ENCODE results near the gene SSC5D. TPM values are rescaled to one million over a fixed set of nuclear protein-coding genes. Genes with fewer than 3 reads are reported as not detected.

The SSC5D gene
- total and polyA plus RNA-seq, 10 of the 15 experiments (the other 5 are each of a cell fraction or from before 2014, with no cell fraction given): 0.03 to 0.13 (median 0.05) TPM; not detected in 4

DNA sequence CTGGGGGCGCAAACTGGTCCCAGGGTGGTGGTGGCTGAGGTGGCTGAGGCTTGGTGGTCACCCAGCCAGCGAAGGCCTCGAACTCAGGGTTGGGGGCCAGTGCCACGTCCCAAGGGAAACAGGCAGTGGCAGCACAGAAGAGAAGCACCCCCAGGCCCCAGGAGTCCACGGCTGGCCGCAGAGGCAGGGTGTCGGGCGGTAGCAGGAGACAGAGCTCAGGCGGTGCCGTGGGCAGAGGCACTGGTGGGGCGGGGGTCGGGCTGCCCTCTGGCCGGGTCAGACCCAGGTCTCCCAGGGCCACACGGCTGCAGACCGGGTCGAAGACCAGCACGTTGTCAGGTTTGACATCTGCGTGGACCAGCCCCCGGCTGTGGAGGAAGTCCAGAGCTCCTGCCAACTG lies 52.9 kb downstream of the SSC5D start:
- RAD21 ChIA-PET (ENCODE audit: unreplicated experiment): no interaction called here
- FAIRE-seq (no peak), ATAC-seq (no peak), DNase-seq (ENCODE audit: low read depth, low spot score) (no peak)
- Histone ChIP-seq H3K27ac (ENCODE audit: control insufficient read depth, insufficient read depth) (no peak overlapping the region), H3K27me3 (replicated peaks in 1 of 2; ENCODE audit: control insufficient read depth in 2 of 2, insufficient read depth in 2 of 2, low read length in 1 of 2) (no peaks in the 10 kb centered on the region), H3K4me1 (ENCODE audit: control insufficient read depth, insufficient read depth, low read length) (no peaks in the 10 kb centered on the region), H3K36me3 (ENCODE audit: control insufficient read depth in 2 of 2, insufficient read depth in 2 of 2, low read length in 1 of 2) (no peaks in the 10 kb centered on the region), H3K4me2 (ENCODE audit: control insufficient read depth, insufficient read depth) (no peak overlapping the region), H3K4me3 (no peak overlapping the region), H3K79me2 (ENCODE audit: control insufficient read depth, insufficient read depth, low read length) (no peaks in the 10 kb centered on the region), H2AFZ (ENCODE audit: control insufficient read depth, low read depth, low read length) (no peak overlapping the region), H3K9me3 (replicated peaks; ENCODE audit: control insufficient read depth, insufficient read depth, low read length) (no peaks in the 10 kb centered on the region), H3K9ac (ENCODE audit: control insufficient read depth, insufficient read depth, low read length) (no peak overlapping the region), H4K20me1 (ENCODE audit: control insufficient read depth, insufficient read depth) (no peaks in the 10 kb centered on the region)
- intact Hi-C loops (cut with micrococcal nuclease; ENCODE audit: unreplicated experiment): no loop called here
- no TSS peak for BruUV-seq (replicated peaks)
- TF ChIP-seq, protein P1, sequence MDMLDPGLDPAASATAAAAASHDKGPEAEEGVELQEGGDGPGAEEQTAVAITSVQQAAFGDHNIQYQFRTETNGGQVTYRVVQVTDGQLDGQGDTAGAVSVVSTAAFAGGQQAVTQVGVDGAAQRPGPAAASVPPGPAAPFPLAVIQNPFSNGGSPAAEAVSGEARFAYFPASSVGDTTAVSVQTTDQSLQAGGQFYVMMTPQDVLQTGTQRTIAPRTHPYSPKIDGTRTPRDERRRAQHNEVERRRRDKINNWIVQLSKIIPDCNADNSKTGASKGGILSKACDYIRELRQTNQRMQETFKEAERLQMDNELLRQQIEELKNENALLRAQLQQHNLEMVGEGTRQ (IDR thresholded peaks at IDR 0.05; ENCODE audit: borderline replicate concordance, low read depth, low read length): no peak
- TF ChIP-seq CHD1 (IDR thresholded peaks at IDR 0.05; ENCODE audit: low read depth, low read length) (no peak), CBX5 (IDR thresholded peaks at IDR 0.05; ENCODE audit: low read depth) (no peak), TCF3 (IDR thresholded peaks at IDR 0.05; ENCODE audit: borderline replicate concordance, insufficient read depth, low read depth, low read length) (no peak), WRNIP1 (IDR thresholded peaks at IDR 0.05; ENCODE audit: borderline replicate concordance, low read depth, low read length) (no peak)
- 37% methylated on average over 16 of the region's 19 CpGs for WGBS (ENCODE audit: insufficient coverage, insufficient replicate concordance, low lambda C conversion rate, missing lambda C conversion rate)
- POLR2A ChIA-PET: no interaction called here
- SMC1A ChIA-PET (ENCODE audit: uncharacterized antibody, unreplicated experiment): no interaction called here
- in situ Hi-C loops (cut with MboI): no loop called here
- CTCF ChIA-PET: no interaction called here

DNA sequence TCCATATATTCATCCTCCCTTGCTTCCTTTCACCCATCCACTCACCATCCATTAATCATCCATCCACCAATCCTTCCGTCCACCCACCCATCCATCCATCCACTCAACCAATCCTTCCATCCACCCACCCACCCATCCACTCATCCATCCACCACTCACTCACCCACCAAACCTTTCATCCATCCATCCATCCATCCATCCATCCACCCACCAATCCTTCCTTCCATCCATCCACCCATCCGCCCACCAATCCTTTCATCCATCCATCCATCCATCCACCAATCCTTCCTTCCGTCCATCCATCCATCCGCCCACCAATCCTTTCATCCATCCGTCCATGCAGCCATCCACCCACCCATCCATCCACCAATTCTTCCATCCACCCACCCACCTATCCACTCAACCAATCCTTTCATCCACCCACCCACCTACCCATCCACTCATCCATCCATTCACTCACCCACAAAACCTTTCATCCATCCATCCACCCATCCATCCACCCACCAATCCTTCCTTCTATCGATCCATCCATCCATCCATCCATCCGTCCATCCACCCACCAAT lies 54.1 kb downstream of the SSC5D start:
- WGBS (ENCODE audit: insufficient coverage, insufficient replicate concordance, low lambda C conversion rate, missing lambda C conversion rate): 13% methylated on average over 5 of the region's 7 CpGs
- intact Hi-C loops (cut with micrococcal nuclease; ENCODE audit: unreplicated experiment): no loop called here
- no peak for TF ChIP-seq ZNF622 (IDR thresholded peaks at IDR 0.05)
- no peak for TF ChIP-seq NFYB (IDR thresholded peaks at IDR 0.05; ENCODE audit: insufficient read depth, low read depth, low read length)
- TF ChIP-seq, protein P2, sequence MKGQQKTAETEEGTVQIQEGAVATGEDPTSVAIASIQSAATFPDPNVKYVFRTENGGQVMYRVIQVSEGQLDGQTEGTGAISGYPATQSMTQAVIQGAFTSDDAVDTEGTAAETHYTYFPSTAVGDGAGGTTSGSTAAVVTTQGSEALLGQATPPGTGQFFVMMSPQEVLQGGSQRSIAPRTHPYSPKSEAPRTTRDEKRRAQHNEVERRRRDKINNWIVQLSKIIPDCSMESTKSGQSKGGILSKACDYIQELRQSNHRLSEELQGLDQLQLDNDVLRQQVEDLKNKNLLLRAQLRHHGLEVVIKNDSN (IDR thresholded peaks at IDR 0.05; ENCODE audit: borderline replicate concordance, extremely low read length, insufficient read depth, low read depth, low read length): no peak
- TF ChIP-seq ASH2L (IDR thresholded peaks at IDR 0.05; ENCODE audit: borderline replicate concordance, low read depth): no peak
- TF ChIP-seq RAD51 (IDR thresholded peaks at IDR 0.05): no peak
- no peak for TF ChIP-seq KAT2A (conservative IDR thresholded peaks at IDR 0.05; ENCODE audit: control insufficient read depth, low read depth, low read length)
- no peak for TF ChIP-seq GABPA (IDR thresholded peaks at IDR 0.05; ENCODE audit: low read depth)

More for the DNA sequence above, 54.1 kb downstream of the SSC5D start:
- Histone ChIP-seq H3K27me3 (replicated peaks in 1 of 2; ENCODE audit: control insufficient read depth in 2 of 2, insufficient read depth in 2 of 2, low read length in 1 of 2) (peaks cover 0 to 1% of the 10 kb centered on the region in 2 experiments; a peak in 2 of 4 replicates), H3K4me2 (ENCODE audit: control insufficient read depth, insufficient read depth) (no peak overlapping the region), H3K36me3 (ENCODE audit: control insufficient read depth in 2 of 2, insufficient read depth in 2 of 2, low read length in 1 of 2) (no peaks in the 10 kb centered on the region), H3K27ac (ENCODE audit: control insufficient read depth, insufficient read depth) (no peak overlapping the region), H3K9ac (ENCODE audit: control insufficient read depth, insufficient read depth, low read length) (no peak overlapping the region), H3K4me3 (no peak overlapping the region), H4K20me1 (ENCODE audit: control insufficient read depth, insufficient read depth) (no peaks in the 10 kb centered on the region), H3K9me3 (replicated peaks; ENCODE audit: control insufficient read depth, insufficient read depth, low read length) (no peaks in the 10 kb centered on the region), H3K79me2 (ENCODE audit: control insufficient read depth, insufficient read depth, low read length) (no peaks in the 10 kb centered on the region), H3K4me1 (ENCODE audit: control insufficient read depth, insufficient read depth, low read length) (no peaks in the 10 kb centered on the region), H2AFZ (ENCODE audit: control insufficient read depth, low read depth, low read length) (no peak overlapping the region)
- DNase-seq (ENCODE audit: low read depth, low spot score) (no peak), ATAC-seq (no peak), FAIRE-seq (no peak)
- no TSS peak for BruUV-seq (replicated peaks)
- ChIA-PET CTCF (no interaction called here), RAD21 (ENCODE audit: unreplicated experiment) (no interaction called here), POLR2A (no interaction called here), SMC1A (ENCODE audit: uncharacterized antibody, unreplicated experiment) (no interaction called here)
- in situ Hi-C loops (cut with MboI): no loop called here

All from GM12878 (cell line).